LNCaP clone FGC (cell line): ENCODE results near the gene COL23A1.

ENCODE experiments used
- DNase-seq: peaks from one replicate; pipeline ENCODE4 v3.0.0-alpha.2; 2011; ENCODE audit warnings: low read depth
- H3K4me3 ChIP-seq: 2 replicates; pipeline ENCODE4 v1.5.1; 2011; ENCODE audit warnings: mild to moderate bottlenecking, low read depth, low read length, control low read depth
- TF ChIP-seq, protein P1 (sequence below): IDR thresholded peaks from 2 replicates; pipeline ENCODE4 v1.5.1; 2012; ENCODE audit warnings: mild to moderate bottlenecking; ENCODE audit not compliant: control insufficient read depth, insufficient read depth; ENCODE audit errors: extremely low read depth

Gene COL23A1

DNA sequence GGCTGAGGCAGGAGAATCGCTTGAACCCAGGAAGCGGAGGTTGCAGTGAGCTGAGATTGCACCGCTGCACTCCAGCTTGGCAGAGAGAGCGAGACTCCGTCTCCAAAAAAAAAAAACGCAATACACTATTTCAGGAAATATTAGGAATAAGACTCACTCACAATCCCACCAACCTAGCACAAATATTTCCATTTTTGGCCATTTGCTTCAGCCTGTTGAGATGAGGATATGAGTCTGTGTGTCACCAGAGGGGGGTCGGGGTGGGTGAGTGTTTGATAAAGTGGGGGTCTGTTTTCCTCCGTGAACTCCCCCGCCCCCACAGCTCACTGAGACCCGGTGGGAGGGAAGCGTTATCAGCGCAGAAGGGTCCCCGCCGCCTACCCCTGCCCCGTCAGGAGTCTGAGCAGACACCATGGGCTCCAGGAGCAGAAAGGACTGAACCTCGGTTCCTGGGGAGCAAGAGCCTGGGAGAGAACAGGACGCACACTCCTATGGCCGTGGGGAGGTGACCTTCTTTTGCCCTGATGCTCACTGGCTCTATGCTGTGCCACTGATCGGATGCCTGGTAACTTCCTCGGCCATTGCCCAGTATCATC is 203.8 kb downstream of the COL23A1 start:
- H3K4me3 ChIP-seq = no peak overlapping the region
- no peak for DNase-seq
- TF ChIP-seq, protein P1, sequence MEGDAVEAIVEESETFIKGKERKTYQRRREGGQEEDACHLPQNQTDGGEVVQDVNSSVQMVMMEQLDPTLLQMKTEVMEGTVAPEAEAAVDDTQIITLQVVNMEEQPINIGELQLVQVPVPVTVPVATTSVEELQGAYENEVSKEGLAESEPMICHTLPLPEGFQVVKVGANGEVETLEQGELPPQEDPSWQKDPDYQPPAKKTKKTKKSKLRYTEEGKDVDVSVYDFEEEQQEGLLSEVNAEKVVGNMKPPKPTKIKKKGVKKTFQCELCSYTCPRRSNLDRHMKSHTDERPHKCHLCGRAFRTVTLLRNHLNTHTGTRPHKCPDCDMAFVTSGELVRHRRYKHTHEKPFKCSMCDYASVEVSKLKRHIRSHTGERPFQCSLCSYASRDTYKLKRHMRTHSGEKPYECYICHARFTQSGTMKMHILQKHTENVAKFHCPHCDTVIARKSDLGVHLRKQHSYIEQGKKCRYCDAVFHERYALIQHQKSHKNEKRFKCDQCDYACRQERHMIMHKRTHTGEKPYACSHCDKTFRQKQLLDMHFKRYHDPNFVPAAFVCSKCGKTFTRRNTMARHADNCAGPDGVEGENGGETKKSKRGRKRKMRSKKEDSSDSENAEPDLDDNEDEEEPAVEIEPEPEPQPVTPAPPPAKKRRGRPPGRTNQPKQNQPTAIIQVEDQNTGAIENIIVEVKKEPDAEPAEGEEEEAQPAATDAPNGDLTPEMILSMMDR = no peak

DNA sequence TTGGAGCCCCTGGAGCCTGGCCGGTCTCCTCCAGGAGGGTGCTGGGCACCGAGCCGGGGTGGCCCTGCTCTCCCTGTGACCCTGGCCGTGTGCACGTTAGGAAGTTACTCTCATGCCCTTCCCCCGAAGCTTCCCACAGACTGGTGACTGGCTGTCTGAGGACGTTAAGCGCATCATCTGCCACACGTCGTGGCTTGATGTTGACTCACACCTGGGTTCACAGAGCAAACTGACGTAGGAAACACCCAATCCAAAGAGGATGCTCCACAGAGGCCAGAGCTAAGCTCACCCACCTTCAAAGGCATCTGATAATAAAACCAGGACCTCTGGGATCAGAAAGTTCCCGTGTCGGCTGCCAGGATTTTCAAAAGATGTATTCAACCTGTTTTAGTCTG is 204.7 kb downstream of the COL23A1 start:
- TF ChIP-seq, protein P1 = no peak

DNA sequence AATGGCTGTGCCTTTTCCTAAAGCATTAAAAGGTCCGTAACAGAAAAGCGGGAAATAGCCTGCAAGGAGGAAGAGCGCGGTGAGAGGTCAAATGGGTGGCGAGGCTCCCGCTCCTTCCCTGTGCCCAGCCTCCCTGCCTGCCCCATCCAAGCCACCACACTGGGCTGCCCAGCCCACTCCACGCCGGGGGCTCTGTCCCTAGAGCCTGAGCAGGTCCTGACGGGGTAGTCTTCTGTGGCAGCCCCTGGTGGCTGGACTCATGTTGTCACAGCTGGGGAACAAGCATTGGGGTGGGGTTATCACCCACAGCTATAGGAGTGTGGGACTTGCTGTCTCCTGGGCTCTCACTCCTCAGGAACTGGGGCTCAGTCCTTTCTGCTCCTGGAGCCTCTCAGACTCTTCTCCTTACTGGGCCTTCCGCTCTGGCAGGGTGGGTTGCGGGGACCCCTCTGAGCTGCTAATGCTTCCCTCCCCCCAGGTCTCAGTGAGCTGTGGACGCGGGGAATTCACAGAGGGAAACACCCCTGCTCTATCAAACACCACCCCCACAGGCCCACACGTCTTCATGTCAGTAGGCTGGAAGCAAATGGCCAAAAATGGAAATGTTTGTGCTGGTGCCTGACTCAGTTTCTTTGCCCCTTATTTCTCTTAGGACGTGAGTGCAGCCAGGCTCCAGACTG is 205.2 kb downstream of the COL23A1 start:
- H3K4me3 ChIP-seq = no peak overlapping the region
- DNase-seq = no peak
- TF ChIP-seq, protein P1 = no peak

More for the DNA sequence above, 204.7 kb downstream of the COL23A1 start:
- DNase-seq = no peak
- no peak overlapping the region for H3K4me3 ChIP-seq

DNA sequence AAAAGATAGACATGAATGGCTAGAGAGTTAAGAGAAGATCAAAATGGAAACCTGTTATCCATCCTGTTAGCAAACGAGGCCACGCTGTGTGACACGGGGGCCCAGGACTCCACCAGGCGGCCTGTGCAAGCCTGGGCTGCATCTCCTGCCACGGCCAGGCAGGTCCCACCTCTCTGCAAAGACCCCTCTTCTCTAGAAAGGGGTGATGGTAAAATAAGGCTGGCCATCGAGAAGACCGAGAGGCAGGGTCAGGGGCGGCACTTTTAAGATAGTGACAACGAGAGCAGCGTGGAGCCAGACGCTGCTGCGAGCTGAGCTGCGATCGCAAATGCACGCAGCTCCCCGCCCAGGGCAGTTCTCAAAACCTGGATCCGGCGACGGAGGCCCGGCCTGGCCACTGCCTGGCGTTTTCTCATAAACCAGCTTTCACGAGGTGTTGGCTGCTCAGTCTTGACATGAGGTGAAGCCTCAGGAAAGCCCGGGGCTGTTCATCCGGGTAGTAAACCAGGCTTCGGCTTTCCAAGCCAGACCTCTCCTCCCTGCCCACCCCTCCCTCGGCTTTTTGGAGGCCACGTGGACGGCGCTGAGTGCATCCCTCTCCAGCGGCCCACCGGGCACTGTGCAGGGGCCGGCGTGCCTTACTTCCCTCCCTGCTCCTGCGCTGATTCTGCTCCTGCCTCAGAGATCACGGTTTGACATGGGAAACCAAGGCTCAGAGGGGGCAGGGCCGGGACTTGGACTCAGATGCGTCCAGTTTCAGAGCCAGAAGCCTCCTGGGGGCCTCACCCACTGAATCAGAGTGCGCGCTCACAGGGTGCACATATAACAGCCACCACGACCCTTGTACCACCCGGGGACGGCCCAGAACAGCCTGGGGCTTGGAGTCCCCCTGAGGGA is 206.0 kb downstream of the COL23A1 start:
- TF ChIP-seq, protein P1 = no peak
- DNase-seq = no peak
- H3K4me3 ChIP-seq = no peak overlapping the region

DNA sequence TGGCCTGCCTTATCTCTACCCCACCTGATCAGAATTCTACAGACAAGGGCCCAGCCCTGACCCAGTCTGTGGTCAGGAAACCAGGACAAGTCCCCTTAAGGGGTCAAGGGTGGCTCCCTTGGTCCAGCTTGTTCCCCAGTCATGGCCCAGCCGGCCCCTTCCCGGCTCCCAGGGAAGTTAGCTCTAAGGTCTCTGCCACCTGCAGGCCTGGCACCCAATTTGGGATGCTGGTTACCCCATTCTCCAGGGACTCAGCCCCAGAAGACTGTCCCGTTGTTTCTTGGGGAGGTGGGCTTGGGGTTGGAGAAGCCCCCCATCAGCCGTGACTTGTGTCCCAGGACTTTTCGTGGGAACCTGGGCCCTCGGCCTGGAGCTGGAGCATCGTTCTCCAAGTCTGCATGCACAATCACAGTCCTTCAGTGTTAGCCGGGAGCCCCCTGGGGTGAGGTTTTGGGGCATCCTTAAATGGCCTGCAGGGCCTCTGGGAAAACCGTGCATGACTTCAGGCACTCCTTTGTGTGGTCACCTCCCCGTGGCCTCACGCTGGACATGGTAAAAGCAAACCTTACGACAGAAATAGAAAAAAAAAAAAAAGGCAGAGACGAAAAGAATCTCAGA is 206.8 kb downstream of the COL23A1 start:
- no peak for DNase-seq
- H3K4me3 ChIP-seq = no peak overlapping the region
- TF ChIP-seq, protein P1 = no peak

DNA sequence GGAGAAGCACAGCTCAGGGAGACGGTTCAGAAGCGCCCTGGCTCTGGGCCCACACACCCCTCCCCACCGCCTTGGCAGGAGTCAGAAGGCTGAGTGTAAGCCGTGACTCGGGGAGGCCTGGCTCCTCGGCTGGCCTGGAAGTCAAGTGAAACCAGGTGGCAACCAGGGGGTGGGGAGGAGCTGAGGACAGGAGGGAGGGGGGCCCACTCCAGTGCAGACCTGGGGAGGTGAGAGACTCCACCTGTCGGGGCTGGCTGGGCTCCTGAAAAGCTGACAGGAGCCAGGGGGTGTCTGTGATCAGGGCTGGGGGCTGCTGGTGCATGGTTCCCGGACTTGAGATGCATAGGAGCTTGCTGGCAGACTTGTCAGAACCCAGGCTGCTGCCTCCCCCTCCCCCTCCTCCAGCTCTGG is 207.4 kb downstream of the COL23A1 start:
- H3K4me3 ChIP-seq = no peak overlapping the region
- TF ChIP-seq, protein P1 = no peak
- DNase-seq = no peak
